Panc1 (cell line): ENCODE measurements around the gene NAP1L3. TPM values are rescaled to one million over a fixed set of nuclear protein-coding genes. Genes with fewer than 3 reads are reported as not detected.
A peak's percentile ranks its signal among the peaks of the same experiment; 100 is the strongest.

Experiments
- ATAC-seq: fragments of 200-7000 bp; cut with Tn5 transposase; 2 replicates; pipeline ENCODE4 v1.9.1; 2020; ENCODE audit warnings: mild to moderate bottlenecking, moderate library complexity
- Bru-seq: library from RNA; stranded (reverse); fragments of 400-500 nt; gene quantifications from one replicate; lab custom pipeline; 2021; lab: Mats Ljungman, UMichigan
- BruChase-seq, 2 experiments: library from RNA; stranded (reverse); fragments of 400-500 nt; gene quantifications; one replicate each; lab custom pipeline; 2021; lab: Mats Ljungman, UMichigan
- BruUV-seq: library from RNA; stranded (reverse); fragments of 400-500 nt; replicated peaks from 2 replicates; lab custom pipeline; 2021; lab: Mats Ljungman, UMichigan
- CTCF ChIA-PET: fragments of 300-600 bp; sonication (Branson Sonifier 250); formaldehyde crosslinking; loops from one replicate; lab custom pipeline; 2022; ENCODE audit warnings: antibody characterized with exemption; lab: Charles Lee
- POLR2A ChIA-PET: fragments of 300-600 bp; sonication (Branson Sonifier 250); formaldehyde crosslinking; loops from one replicate; lab custom pipeline; 2022; ENCODE audit warnings: antibody characterized with exemption; lab: Charles Lee
- DNase-seq: peaks from one replicate; pipeline ENCODE4 v3.0.0-alpha.2; 2010; ENCODE audit warnings: low read depth, low spot score
- H3K27ac ChIP-seq: 2 replicates; pipeline ENCODE4 v1.5.1; 2011; ENCODE audit warnings: mild to moderate bottlenecking, low read length, inconsistent platforms
- H3K27me3 ChIP-seq: fragments of 200-500 bp; sonication (Bioruptor generic); 2 replicates; pipeline ENCODE4 v1.6.0; 2014; ENCODE audit warnings: low read length, inconsistent platforms; ENCODE audit not compliant: control insufficient read depth, insufficient read depth
- H3K36me3 ChIP-seq: fragments of 200-500 bp; sonication (Bioruptor generic); 2 replicates; pipeline ENCODE4 v1.5.1; 2014; ENCODE audit warnings: inconsistent platforms, mild to moderate bottlenecking, low read length, moderate library complexity; ENCODE audit not compliant: control insufficient read depth, insufficient read depth
- H3K4me1 ChIP-seq: 2 replicates; pipeline ENCODE4 v1.5.1; 2011; ENCODE audit warnings: inconsistent platforms, mild to moderate bottlenecking, low read length, moderate library complexity; ENCODE audit not compliant: control insufficient read depth, insufficient read depth
- H3K4me3 ChIP-seq, 2 experiments: 2 replicates each; pipeline ENCODE4 v1.5.1; 2011 to 2012; ENCODE audit warnings: low read depth in 2 of 2, low read length in 2 of 2, mild to moderate bottlenecking in 2 of 2, inconsistent platforms in 1 of 2, moderate library complexity in 1 of 2
- H3K9me3 ChIP-seq: fragments of 200-500 bp; sonication (Bioruptor generic); 2 replicates; pipeline ENCODE4 v1.5.1; 2014; ENCODE audit warnings: low read depth, mild to moderate bottlenecking, inconsistent platforms, low read length, moderate library complexity; ENCODE audit not compliant: control insufficient read depth, insufficient read depth
- CTCF ChIP-seq: fragments of 450-650 bp; IDR thresholded peaks from 2 replicates; pipeline ENCODE4 v1.5.1; 2017; ENCODE audit warnings: mild to moderate bottlenecking
- POLR2AphosphoS5 ChIP-seq: IDR thresholded peaks from 2 replicates; pipeline ENCODE4 v1.6.1; 2012; ENCODE audit warnings: mild to moderate bottlenecking, low read depth, low read length, moderate library complexity
- REST ChIP-seq, 2 experiments: IDR thresholded peaks; 2 replicates each; pipeline ENCODE4 v1.6.1; 2011 to 2012; ENCODE audit warnings: low read depth in 2 of 2, control low read depth in 1 of 2, low read length in 1 of 2, mild to moderate bottlenecking in 1 of 2, moderate library complexity in 1 of 2; ENCODE audit not compliant: insufficient read depth in 1 of 2
- SIN3A ChIP-seq: IDR thresholded peaks from 2 replicates; pipeline ENCODE4 v1.6.1; 2012; ENCODE audit warnings: low read depth, mild to moderate bottlenecking, low read length, moderate library complexity, borderline replicate concordance; ENCODE audit not compliant: insufficient read depth
- TCF7L2 ChIP-seq: IDR thresholded peaks from 2 replicates; pipeline ENCODE4 v1.6.1; 2011; ENCODE audit warnings: mild to moderate bottlenecking, low read depth, low read length, inconsistent platforms
- in situ Hi-C: cut with HindIII; loops from 2 replicates; pipeline ENCODE4 v1.10.0; 2016; ENCODE audit warnings: low sequenced_read_pairs, low pct_unique_long_range_greater_than_20kb
- intact Hi-C: fragments of 100-400 bp; cut with micrococcal nuclease; formaldehyde crosslinking; loops from one replicate; pipeline ENCODE4 v1.10.0; 2022; ENCODE audit not compliant: unreplicated experiment
- long read RNA-seq: library from polyadenylated mRNA; unstranded; transcript quantifications from one replicate; pipeline ENCODE4 v2.0.0, GENCODE V29; 2021; ENCODE audit not compliant: unreplicated experiment
- polyA plus RNA-seq: library from polyadenylated mRNA; unstranded; fragments of >200 nt; gene quantifications from one replicate; pipeline ENCODE4 v1.2.1, GENCODE V29; 2012; ENCODE audit warnings: missing spikeins; ENCODE audit not compliant: insufficient read length
- total RNA-seq: library from RNA; stranded (reverse); gene quantifications from one replicate; pipeline ENCODE4 v1.2.1, GENCODE V29; 2021; ENCODE audit not compliant: unreplicated experiment

Gene NAP1L3
- total RNA-seq (0.49 TPM), Bru-seq, nascent RNA (percentile 31 among the genes with signal in this experiment), BruChase-seq, experiment 1, labeled RNA remaining after a 2-hour chase (percentile 47 among the genes with signal in this experiment), BruChase-seq, experiment 2, labeled RNA remaining after a 6-hour chase (percentile 55 among the genes with signal in this experiment)
- 0.47 TPM for polyA plus RNA-seq
- long read RNA-seq, partial matches to known transcripts: 0 of 1 reads
- long read RNA-seq, other reads (novel, unspliced or antisense): 0 of 1 reads

GRCh38 chrX:93673056-93673868, at the start of gene NAP1L3:
Gene NAP1L3 (minus strand): TSS chrX:93673578. CDS start chrX:93673304, 274 bp downstream.
- POLR2A ChIA-PET: no interaction called here
- Histone ChIP-seq H3K9me3 (no peaks in the 10 kb centered on the region), H3K4me1 (no peaks in the 10 kb centered on the region), H3K4me3 (peak within 1 kb of the TSS; percentile 58 to 65), H3K27me3 (no peaks in the 10 kb centered on the region), H3K27ac (no peak within 1 kb of the TSS), H3K36me3 (no peaks in the 10 kb centered on the region)
- DNase-seq (no peak), ATAC-seq (peak; percentile 88)
- in situ Hi-C loops (no loop called here), intact Hi-C loops (no loop called here)
- CTCF ChIA-PET: no interaction called here
- no TSS peak for BruUV-seq
- no peak for TF ChIP-seq SIN3A
- no peak for TF ChIP-seq REST (IDR thresholded peaks at IDR 0.05; ENCODE audit: insufficient read depth in 1 of 2, low read depth in 2 of 2, low read length in 1 of 2)
- TF ChIP-seq POLR2AphosphoS5: no peak
- TF ChIP-seq CTCF: no peak

GRCh38 chrX:93711076-93711475, 37.7 kb upstream of the NAP1L3 start:
- Histone ChIP-seq H3K4me1 (no peaks in the 10 kb centered on the region), H3K27ac (no peak overlapping the region), H3K9me3 (no peaks in the 10 kb centered on the region), H3K4me3 (no peak overlapping the region), H3K36me3 (no peaks in the 10 kb centered on the region), H3K27me3 (no peaks in the 10 kb centered on the region)
- BruUV-seq: no TSS peak
- TF ChIP-seq POLR2AphosphoS5: no peak
- TF ChIP-seq TCF7L2: no peak
- no peak for TF ChIP-seq CTCF
- TF ChIP-seq SIN3A: no peak
- no peak for TF ChIP-seq REST (IDR thresholded peaks at IDR 0.05; ENCODE audit: insufficient read depth in 1 of 2, low read depth in 2 of 2, low read length in 1 of 2)
- DNase-seq (no peak), ATAC-seq (no peak)
- in situ Hi-C loops: no loop called here
- ChIA-PET POLR2A (no interaction called here), CTCF (no interaction called here)
- intact Hi-C loops: no loop called here
